PC-3 (cell line): Measurements from ENCODE around the gene TMEM254.

Experiments
- CTCF ChIP-seq: fragments of 300-600 bp; sonication (generic); conservative IDR thresholded peaks from 2 replicates; pipeline ENCODE4 v1.5.1; 2017; ENCODE audit warnings: antibody characterized with exemption, low read depth, mild to moderate bottlenecking, low read length
- EZH2phosphoT487 ChIP-seq: fragments of 300-600 bp; sonication (generic); IDR thresholded peaks from 2 replicates; pipeline ENCODE4 v1.6.1; 2018; ENCODE audit warnings: mild to moderate bottlenecking, antibody characterized with exemption, low read length, borderline replicate concordance

DNA sequence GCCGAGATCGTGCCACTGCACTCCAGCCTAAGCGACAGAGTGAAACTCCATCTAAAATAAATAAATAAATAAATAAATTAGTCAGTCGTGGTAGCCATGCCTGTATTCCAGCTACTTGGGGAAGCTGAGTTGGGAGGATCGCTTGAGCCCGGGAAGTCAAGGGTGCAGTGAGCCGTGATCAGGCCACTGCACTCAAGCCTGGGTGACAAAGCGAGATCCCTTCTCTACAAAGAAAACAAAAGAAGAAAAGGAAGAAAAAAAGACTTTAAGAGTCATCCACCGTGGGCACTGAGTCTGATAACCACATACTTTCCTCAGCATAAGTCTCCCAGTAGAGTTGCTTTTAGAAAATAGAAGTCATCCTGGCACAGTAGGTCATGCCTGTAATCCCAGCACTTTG, 2.6 kb downstream of the TMEM254 start:
- TF ChIP-seq CTCF (no peak), EZH2phosphoT487 (no peak)
